GM12878 (cell line): ENCODE measurements around the gene PRIM1. TPM values are rescaled to one million over a fixed set of nuclear protein-coding genes. Genes with fewer than 3 reads are reported as not detected.

Source experiments
- BRCA1 ChIP-seq: IDR thresholded peaks from 2 replicates; pipeline ENCODE4 v1.6.1; 2011; ENCODE audit warnings: low read depth, low read length, improper control_type of control experiment
- CHD4 ChIP-seq: fragments of 200-600 bp; sonication (generic); IDR thresholded peaks from 2 replicates; pipeline ENCODE4 v1.6.1; 2016; ENCODE audit warnings: mild to moderate bottlenecking
- E2F4 ChIP-seq: IDR thresholded peaks from 2 replicates; pipeline ENCODE4 v1.6.1; 2012; ENCODE audit warnings: low read depth, low read length, improper control_type of control experiment
- HDGF ChIP-seq: fragments of 450-650 bp; IDR thresholded peaks from 2 replicates; pipeline ENCODE4 v1.6.1; 2016; ENCODE audit warnings: antibody characterized with exemption
- KLF5 ChIP-seq: fragments of 450-650 bp; IDR thresholded peaks from 2 replicates; pipeline ENCODE4 v1.6.1; 2014; ENCODE audit warnings: mild to moderate bottlenecking; ENCODE audit not compliant: partially characterized antibody
- LARP7 ChIP-seq: fragments of 450-650 bp; IDR thresholded peaks from 2 replicates; pipeline ENCODE4 v1.6.1; 2017; ENCODE audit warnings: mild to moderate bottlenecking
- MAX ChIP-seq: IDR thresholded peaks from 2 replicates; pipeline ENCODE4 v1.6.1; 2012; ENCODE audit warnings: low read depth, low read length, improper control_type of control experiment
- MTA3 ChIP-seq: IDR thresholded peaks from 2 replicates; pipeline ENCODE4 v1.6.1; 2012; ENCODE audit warnings: low read length, inconsistent platforms, borderline replicate concordance
- NFYA ChIP-seq: IDR thresholded peaks from 2 replicates; pipeline ENCODE4 v1.6.1; 2011; ENCODE audit warnings: low read depth, mild to moderate bottlenecking, low read length, improper control_type of control experiment, borderline replicate concordance
- NR2C2 ChIP-seq: IDR thresholded peaks from 2 replicates; pipeline ENCODE4 v1.6.1; 2011; ENCODE audit warnings: borderline replicate concordance, low read depth; ENCODE audit not compliant: control insufficient read depth, insufficient read length
- NR2F1 ChIP-seq: fragments of 450-650 bp; conservative IDR thresholded peaks from 2 replicates; pipeline ENCODE4 v1.6.1; 2017; ENCODE audit warnings: mild to moderate bottlenecking
- PAX8 ChIP-seq: fragments of 450-650 bp; IDR thresholded peaks from 2 replicates; pipeline ENCODE4 v1.6.1; 2017; ENCODE audit warnings: mild to moderate bottlenecking, moderate library complexity
- PBX3 ChIP-seq: IDR thresholded peaks from 2 replicates; pipeline ENCODE4 v1.6.1; 2011; ENCODE audit warnings: mild to moderate bottlenecking, low read depth, low read length, moderate library complexity; ENCODE audit not compliant: insufficient replicate concordance
- POLR2A ChIP-seq: IDR thresholded peaks from 2 replicates; pipeline ENCODE4 v1.6.1; 2011; ENCODE audit warnings: low read depth, mild to moderate bottlenecking, low read length
- RAD51 ChIP-seq: fragments of 450-650 bp; IDR thresholded peaks from 2 replicates; pipeline ENCODE4 v1.6.1; 2016; ENCODE audit warnings: moderate library complexity, mild to moderate bottlenecking, inconsistent platforms
- RCOR1 ChIP-seq: conservative IDR thresholded peaks from 2 replicates; pipeline ENCODE4 v1.6.1; 2012; ENCODE audit warnings: low read depth, low read length, improper control_type of control experiment
- RELA ChIP-seq: fragments of 450-650 bp; IDR thresholded peaks from 2 replicates; pipeline ENCODE4 v1.8.0; 2014; ENCODE audit warnings: borderline replicate concordance; ENCODE audit not compliant: partially characterized antibody
- REST ChIP-seq: IDR thresholded peaks from 2 replicates; pipeline ENCODE4 v1.6.1; 2012; ENCODE audit warnings: mild to moderate bottlenecking, low read depth, low read length
- SIN3A ChIP-seq: IDR thresholded peaks from 2 replicates; pipeline ENCODE4 v1.6.1; 2012; ENCODE audit warnings: low read depth, low read length, improper control_type of control experiment
- ZBTB40 ChIP-seq: fragments of 450-650 bp; IDR thresholded peaks from 2 replicates; pipeline ENCODE4 v1.6.1; 2016; ENCODE audit warnings: mild to moderate bottlenecking, moderate library complexity, borderline replicate concordance
- ZSCAN29 ChIP-seq: fragments of 450-650 bp; IDR thresholded peaks from 2 replicates; pipeline ENCODE4 v1.6.1; 2017; ENCODE audit warnings: mild to moderate bottlenecking, moderate library complexity
- polyA plus RNA-seq, 11 experiments: library from polyadenylated mRNA; depleted of rRNA in 4 of 11; unstranded in 6 of 11; stranded (reverse) in 5 of 11; fragments of >200 nt; fragmentation: Nextera tagmentation in 4 of 11; fragmentation: Illumina TruSeq in 1 of 11; extraction: Ambion mirVana in 4 of 11; extraction: Trizol in 1 of 11; gene quantifications; 1 replicate in 1 of 11; 2 replicates in 10 of 11; pipeline versions ENCODE4 v1.2.1 to v1.2.3, GENCODE V29; 2011 to 2016; ENCODE audit warnings: inconsistent platforms in 2 of 11, missing spikeins in 2 of 11, low read depth in 1 of 11
- total RNA-seq, 4 experiments: library from RNA; depleted of rRNA in 3 of 4; stranded (reverse); fragments of >200 nt in 3 of 4; fragmentation: Illumina TruSeq in 1 of 4; extraction: Trizol in 1 of 4; gene quantifications; 2 replicates each; pipeline versions ENCODE4 v1.2.1 to v1.2.3, GENCODE V29; 2013 to 2021

The PRIM1 gene
- total and polyA plus RNA-seq, 10 of the 15 experiments (the other 5 are each of a cell fraction or from before 2014, with no cell fraction given), result 27.1 to 70.6 (median 55.7) TPM

GRCh38 chr12:56724972-56725722 is 27.0 kb downstream of the PRIM1 start, which contains the start of gene NACA (continued):
- TF ChIP-seq PBX3 (peak; percentile 90), BRCA1 (0 out of 2 replicates have a peak, but pooled peaks have one; percentile 44), PAX8 (peak; percentile 97), NFYA (no peak), MTA3 (0 out of 2 replicates have a peak, but pooled peaks have one; percentile 73), ZSCAN29 (no peak), KLF5 (peak; percentile 61), RCOR1 (0 out of 2 replicates have a peak, but pooled peaks have one; percentile 75), REST (0 out of 2 replicates have a peak, but pooled peaks have one; percentile 32), HDGF (peak; percentile 81; the same call in 1 of the 2 replicates), RAD51 (peak; percentile 57; the same call in 1 of the 2 replicates), E2F4 (no peak), ZBTB40 (peak; percentile 96), CHD4 (no peak), POLR2A (peak; percentile 100), LARP7 (peak; percentile 90), NR2C2 (peak; percentile 87), SIN3A (peak; percentile 87), MAX (peak; percentile 95), RELA (peak; percentile 80), NR2F1 (peak; percentile 68)
